NCI-H2029 treated with DMSO at 0.1 percent for 48 hours (cell line): Measurements from ENCODE around the gene C10orf88.
"Not testable (repeated sequence)": the region's sequence is repeated elsewhere in the genome, so short reads cannot be mapped to it uniquely, and the experiment has no call there.

ENCODE experiments used
- DNase-seq: peaks from one replicate; lab custom pipeline; 2025; lab: John Stamatoyannopoulos, UW

Gene C10orf88

DNA sequence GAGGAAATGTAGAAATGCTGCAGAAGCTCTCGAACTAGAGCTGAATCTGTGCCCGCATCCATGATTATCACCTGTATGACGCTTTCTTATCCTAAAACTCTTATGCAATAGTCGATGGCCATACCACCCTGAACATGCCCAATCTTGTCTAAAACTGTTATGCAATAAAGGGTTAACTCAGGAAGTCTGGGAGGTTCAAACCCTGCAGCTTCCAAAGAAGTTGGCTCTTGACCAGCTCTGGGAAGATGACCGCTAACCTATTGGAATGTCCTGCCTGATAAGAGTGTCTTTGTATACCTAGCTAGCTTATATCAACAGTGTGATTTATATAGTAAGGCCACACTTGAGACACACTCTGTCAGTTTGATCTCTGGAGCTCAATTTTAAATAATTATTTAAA, 3.4 kb upstream of the C10orf88 start:
- DNase-seq = no peak

DNA sequence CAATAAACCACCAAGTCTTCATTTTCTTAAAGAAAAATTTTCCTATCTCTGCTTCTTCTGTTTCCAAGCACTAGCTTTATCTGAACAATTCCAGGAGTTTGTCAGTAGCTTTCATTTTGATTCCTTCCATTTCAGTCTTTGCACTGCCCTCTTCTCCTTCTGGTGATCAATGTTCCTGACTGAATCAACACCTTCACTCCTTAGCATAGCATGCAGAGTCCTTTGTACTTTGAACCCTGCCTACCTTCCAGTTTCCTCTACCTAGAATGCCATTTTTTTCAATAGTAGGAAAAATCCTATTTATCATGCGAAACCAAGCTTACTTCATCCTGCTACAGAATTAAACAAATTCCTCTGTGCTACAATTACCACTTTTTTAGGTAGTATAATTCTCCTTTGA, 1.9 kb upstream of the C10orf88 start:
- DNase-seq = no peak

DNA sequence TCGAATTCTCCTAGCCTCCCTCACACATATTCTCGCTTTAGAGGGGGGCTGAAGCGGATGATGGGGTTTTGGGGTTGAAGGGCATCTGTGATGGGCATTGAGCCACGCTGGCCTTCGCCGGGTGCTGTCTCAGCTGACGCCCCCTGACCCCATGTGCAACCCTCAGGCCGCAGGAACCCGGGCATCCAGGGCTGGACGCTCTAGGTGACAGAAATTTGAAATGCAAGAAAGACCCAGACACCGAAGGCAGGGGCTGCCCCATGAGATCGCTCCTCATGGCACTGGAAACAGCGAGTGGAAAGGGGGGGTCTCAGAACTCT, 664 bp upstream of the C10orf88 start:
- no peak for DNase-seq

DNA sequence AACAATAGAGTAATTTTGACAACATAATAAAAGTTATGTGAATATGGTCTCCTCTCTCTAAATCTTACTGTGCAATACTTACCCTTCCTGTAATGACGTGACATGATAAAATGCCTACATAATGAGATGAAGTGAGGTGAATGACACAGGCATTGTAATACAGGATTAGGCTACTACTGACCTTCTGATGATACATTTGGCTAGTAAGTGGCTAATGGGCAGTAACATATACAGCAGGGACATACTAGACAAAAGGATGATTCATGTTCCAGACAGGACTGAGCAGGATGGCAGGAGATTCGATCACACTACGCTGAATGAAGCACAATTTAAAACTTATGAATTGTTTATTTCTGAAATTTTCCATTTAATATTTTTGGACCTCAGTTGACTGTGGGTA, 4.7 kb downstream of the C10orf88 start:
- no peak for DNase-seq

DNA sequence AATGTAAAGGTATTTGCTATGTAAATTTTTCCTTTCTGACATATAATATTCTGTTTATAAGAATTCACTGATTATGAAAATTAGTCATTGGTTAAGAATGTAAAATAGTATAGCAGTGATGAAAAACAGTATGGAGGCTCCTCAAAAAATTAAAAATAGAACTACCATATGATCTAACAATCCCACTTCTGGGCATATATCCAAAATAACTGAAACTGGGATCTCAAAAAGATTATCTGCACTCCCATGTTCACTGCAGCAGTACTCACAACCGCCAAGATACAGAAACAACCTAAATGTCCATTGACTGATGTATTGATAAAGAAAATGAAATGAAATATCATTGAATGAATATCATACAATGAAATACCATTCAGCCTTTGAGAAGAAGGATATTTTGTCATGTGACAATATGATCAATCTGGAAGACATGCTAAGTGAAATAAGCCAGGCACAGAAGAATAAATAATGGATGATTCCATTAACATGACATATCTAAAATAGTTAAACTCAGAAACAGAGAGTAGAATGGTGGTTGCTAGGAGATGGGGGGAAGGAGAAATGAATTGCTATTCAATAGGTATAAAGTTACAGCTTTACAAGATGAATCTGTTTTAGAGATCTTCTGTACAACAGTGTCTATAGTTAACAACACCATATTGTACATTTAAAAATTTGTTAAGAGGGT, 14.0 kb downstream of the C10orf88 start:
- no peak for DNase-seq

DNA sequence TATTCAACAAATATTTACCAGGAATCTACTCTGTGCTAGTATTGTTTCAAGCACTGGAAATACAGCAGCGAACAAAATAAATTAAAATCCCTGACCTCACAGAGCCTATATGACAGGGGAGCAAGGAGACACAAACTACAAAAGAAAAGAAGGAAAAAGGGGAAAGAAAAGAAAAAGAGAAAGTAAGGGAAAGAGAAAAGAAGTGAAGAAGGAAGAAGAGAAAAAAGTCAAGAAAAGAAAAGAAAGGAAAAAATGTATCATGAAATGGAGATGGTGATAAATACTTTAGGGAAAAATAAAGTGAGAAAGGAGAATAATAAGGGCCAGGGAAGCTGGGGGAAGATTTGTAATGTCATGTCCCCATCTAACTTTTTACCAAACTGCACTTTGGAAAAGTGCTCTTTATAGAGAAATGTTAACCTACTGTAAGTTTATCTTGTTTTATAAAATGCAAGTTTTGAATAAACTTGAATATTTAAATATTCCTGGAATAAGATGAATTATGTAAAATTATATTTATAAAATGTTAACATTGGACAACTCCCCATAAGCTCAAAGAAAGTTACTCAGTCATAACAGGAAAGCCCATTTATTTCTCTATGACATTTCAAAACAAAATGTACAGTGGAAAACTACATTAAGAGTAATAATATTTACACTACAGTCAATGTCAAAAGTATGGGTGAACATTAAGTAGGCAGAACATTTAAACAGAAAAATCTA, 14.7 kb downstream of the C10orf88 start:
- DNase-seq = no peak

DNA sequence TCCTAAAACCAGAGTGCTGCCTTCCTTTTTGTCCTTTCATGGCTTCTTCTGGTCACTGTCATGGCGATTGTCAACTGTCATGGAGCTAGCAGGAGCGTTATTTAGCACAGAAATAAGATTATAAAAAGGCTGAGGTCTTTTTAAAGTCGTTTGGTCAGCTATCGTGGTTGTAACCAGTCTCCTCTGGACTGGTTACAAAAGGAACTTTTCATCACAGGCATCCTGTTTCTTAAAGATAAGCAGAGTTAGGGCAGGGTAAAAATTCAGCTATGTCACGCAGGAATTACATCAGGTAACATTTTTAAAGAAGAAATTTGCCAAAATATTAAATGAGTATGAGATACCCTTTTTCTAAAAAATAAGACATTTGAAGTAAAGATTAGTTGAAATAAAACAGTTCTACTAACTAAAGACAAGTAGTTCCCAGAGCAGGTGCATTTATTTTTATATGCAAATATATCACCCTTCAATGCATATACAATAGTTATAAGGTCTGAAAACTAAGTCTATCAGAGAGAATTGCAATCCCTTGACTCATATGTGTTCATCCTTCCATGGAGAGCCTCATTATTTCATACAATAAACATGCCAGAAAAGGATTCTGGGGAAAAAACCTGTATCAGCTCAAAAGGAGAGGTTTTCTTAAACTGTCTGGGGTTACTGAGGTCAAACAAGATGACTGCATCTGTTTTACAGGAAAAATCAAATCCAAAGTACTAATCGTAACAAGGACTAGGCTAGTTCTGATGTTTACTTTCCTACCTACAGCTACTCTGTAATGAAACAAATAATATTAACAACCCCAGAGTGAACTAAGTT, 22.7 kb downstream of the C10orf88 start:
- DNase-seq = no peak

DNA sequence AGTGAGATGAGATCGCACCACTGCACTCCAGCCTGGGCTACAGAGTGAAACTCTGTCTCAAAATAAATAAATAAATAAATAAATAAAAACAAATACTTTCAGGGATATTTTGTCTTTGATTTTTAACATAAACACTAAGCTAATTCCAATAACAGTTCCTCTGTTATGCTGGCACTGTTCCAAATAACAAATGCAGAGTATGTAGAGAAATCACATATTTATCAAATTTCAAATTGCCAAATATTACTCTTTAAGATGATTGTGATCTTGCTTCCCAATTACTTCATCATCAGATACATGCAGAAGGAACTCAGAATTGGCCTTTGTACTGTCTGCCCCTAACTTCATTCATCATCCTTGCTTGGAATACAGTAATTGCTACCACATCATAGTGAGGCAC, 23.9 kb downstream of the C10orf88 start:
- no peak for DNase-seq

DNA sequence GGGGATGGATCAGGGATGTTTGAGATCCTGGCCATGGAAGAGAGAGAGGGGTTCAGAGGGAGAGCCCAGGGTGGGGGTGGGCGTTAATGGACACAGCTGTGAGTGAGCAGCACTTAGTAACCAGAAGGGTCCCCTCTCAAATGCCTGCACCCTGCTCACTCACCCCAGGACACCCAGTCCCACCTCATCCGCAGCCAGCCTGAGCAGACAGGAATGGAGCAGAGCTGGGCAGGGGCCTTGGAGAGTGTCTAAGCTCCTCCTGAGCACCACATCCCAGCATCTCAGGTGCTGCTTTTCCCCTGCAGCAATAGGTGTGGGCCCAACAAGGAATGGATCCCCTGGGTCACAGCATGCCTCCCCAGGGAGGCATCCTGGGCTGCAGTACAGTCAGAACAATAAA, 38.3 kb downstream of the C10orf88 start:
- no peak for DNase-seq

DNA sequence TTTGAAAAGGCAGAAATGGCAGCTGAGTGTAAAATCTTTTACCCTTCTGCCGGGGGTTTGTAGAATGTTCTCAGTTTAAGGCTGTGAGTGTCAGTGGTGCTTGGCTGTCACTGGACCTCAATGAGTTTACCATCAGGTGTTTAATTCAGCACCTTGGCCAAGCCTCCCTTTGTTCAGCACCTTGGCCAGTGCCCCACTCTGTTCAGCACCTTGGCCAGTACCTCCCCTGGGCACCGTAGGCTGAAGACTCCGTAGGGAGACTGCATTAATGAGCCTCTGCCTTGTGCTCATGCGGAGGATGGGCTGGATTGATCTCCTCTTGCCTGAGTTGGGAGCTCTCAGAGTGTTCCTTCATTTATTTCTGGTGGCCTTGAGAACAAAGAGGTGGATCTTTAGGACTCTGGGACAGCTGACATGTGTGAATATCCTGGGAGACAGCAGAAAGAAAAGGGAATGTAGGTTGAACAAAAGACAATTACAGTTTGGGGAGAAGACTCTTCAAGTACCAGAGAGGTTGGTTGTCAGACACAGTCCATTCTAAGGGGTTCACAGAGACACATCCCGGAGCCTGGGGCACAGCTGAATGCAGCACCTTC, 42.0 kb downstream of the C10orf88 start:
- no peak for DNase-seq

DNA sequence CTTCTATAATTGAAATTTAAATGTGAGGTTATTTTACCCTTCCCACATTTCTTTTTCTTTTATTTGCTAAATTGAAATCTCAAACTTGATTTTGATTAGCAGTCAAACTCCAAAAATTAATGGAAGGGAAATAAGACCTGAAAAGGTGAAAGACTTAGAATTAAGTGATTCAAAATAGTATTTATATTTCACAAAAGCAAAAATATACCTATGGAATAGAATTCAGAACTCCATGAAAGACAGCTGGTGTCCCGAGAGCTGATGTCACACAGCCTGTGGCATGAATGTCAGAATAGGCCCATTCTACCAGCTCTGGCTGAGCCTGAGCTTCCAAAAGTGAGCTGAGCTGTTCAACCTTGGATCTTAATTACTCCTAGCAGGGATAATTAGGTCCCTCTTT, 43.7 kb downstream of the C10orf88 start, which contains the start of gene FAM24A:
Gene FAM24A (plus strand): TSS at position 301 of the 400 bp plus-strand sequence. CDS start 1,025 bp downstream, outside the sequence.
- DNase-seq = no peak

DNA sequence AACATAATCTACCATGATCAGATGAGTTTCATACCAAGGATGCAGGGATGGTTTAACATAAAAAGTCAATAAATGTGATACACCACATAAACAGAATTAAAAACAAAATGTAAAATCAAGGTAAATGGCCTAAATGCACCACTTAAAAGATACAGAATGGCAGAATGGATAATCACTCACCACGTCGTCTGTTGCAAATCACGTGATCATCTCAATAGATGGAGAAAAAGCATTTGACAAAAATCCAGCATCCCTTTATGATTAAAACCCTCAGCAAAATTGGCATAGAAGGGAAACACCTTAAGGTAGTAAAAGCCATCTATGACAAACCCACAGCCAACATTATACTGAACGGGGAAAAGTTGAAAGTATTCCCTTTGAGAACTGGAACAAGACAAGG, 50.2 kb downstream of the C10orf88 start:
- not testable (repeated sequence) for DNase-seq

DNA sequence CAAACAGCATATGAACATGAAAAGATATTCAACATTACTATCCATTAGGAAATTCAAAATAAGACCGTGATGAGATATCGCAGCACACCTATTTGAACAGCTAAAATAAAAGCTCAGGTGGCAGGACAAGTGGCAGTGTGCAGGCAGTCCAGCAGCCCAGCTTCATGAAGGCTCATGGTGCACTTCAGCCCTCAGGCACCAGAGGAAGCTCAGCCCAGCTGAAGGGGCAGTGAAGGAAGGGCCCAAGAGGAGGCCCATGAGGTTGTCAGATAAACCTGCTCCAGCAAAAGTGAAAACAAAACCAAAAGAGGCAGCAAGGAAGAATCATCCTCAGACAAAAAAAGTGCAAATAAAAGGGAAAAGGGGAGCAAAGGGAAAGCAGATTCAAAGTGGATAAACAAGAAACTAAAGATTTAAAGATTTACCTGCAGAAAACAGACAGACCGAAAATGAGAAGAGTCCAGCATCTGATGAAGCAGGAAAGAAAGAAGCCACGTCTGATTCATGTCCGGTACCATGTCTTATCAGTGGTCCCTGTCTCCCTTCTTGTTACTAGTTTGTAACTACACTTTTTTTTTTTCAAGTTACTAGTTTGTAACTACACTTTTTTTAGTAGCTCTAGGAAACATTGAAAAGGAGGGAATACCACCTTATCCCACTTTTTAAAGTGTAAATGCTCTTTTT, 59.6 kb downstream of the C10orf88 start:
- no peak for DNase-seq

DNA sequence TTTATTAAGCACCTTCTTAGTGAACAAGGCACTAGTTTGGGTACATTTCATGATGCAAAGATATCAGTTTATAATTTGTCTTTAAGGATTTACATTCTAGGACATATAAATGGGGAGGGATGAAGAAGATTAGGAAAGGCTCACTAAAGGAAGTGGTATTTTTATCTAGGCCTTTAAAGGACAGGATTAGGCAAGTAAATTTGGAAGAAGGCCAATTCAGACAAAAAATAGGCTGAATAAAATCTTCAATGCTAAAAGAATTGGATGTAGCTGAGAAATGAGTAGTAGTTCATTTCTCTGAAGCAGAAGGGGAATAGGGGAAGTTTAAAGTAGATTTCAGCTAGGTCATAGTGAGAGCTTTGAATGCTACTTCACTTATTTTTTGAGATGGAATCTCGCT, 69.9 kb downstream of the C10orf88 start:
- no peak for DNase-seq

DNA sequence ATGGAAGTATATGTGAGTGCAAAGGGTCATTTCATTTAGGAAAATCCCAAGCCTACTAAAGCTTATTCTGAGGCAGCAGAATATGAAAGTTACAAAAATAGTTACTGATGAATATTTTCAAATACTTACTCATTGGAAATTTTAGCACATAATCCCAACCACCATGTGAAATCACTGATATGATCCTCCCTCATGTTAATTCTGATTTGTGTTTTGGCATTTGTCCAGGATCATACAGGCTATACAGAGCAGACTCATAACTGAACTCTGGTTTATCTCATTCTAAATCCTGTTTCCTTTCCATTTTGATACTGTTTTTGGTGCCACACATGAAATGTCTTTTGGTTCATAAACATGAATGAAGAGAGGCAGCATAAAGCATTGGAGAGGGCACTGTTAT, 71.3 kb downstream of the C10orf88 start:
- DNase-seq = no peak
